GM12891 (cell line): ENCODE measurements around the gene TNS3.

Experiments
- PAX5 ChIP-seq: IDR thresholded peaks from 2 replicates; pipeline ENCODE4 v1.6.1; 2011; ENCODE audit warnings: low read length, moderate library complexity, mild to moderate bottlenecking; ENCODE audit not compliant: insufficient read depth, severe bottlenecking
- POLR2A ChIP-seq: IDR thresholded peaks from 2 replicates; pipeline ENCODE4 v1.6.1; 2011; ENCODE audit warnings: low read depth, low read length, control low read depth
- POLR2AphosphoS5 ChIP-seq: IDR thresholded peaks from 2 replicates; pipeline ENCODE4 v1.6.1; 2011; ENCODE audit warnings: low read depth, low read length, control low read depth
- POU2F2 ChIP-seq: IDR thresholded peaks from 2 replicates; pipeline ENCODE4 v1.6.1; 2011; ENCODE audit warnings: low read depth, mild to moderate bottlenecking, control low read depth, low read length, moderate library complexity
- SPI1 ChIP-seq: IDR thresholded peaks from 2 replicates; pipeline ENCODE4 v1.6.1; 2011; ENCODE audit warnings: low read depth, low read length, control low read depth
- TAF1 ChIP-seq: IDR thresholded peaks from 2 replicates; pipeline ENCODE4 v1.6.1; 2011; ENCODE audit warnings: low read depth, low read length, control low read depth

GRCh38 chr7:47572939-47573757 lies 8.8 kb downstream of the TNS3 start:
- TF ChIP-seq POLR2A (no peak), TAF1 (no peak), POLR2AphosphoS5 (no peak), POU2F2 (no peak), PAX5 (no peak), SPI1 (no peak)
